HG03378 (cell line): ENCODE results near the gene SIX3.

Experiments used
- ATAC-seq: cut with Tn5 transposase; IDR thresholded peaks from one replicate; pipeline ENCODE4 v1.9.1; 2021; ENCODE audit warnings: mild to moderate bottlenecking, moderate library complexity; ENCODE audit not compliant: unreplicated experiment

SIX3 gene

DNA sequence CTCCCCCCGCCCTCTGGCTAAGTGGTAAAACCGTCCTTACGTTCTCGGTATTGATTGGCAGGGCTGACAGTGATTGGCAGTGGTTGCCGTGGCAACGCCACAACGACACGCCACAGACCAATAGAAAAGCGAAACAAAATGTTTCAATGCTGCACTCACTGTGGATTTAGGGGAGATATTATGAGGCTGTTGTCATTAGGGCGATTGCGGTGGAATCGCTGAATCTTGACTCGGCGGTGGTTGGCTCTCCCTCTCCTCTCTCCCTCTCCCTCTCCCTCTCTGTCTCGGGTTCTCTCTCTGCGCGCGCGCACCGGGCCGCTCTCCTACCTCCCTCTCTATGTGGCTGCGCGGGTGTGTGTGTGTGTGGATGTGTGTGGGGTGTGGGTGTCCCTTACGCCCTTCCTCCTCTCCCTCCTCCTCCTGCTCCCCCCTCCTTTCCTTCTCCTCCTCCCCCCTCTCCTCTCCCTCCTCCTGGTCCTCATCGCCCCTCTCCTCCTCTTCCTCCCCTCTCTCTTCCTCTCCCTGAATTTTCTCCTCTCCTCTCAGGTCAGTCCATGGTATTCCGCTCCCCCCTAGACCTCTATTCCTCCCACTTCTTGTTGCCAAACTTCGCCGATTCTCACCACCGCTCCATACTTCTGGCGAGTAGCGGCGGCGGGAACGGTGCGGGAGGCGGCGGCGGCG is at the start of gene SIX3:
Gene SIX3 (plus strand): TSS at position 152 of the 684 bp plus-strand sequence. CDS start 403 bp downstream, at position 555.
- peak; percentile 51 for ATAC-seq

DNA sequence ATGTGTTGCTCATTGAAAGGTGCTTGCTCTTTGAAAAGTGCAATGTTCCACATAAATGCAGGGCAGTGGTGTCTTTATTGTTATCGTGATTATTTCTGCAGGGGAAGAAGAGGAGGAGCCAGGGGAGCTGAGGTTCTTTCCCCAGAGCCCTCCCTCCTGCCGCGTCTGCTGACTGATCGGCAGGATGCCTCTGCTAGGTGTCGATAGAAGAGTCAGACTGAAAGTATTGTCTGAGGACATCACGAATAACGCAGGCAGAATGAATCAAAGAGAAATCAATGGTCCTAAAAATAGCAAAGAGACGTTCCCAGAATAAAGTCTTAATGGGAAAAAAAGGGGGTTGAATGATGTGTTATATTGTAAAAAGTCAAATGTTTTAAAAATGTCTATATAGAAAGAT is 47.4 kb upstream of the SIX3 start:
- ATAC-seq = peak; percentile 60

DNA sequence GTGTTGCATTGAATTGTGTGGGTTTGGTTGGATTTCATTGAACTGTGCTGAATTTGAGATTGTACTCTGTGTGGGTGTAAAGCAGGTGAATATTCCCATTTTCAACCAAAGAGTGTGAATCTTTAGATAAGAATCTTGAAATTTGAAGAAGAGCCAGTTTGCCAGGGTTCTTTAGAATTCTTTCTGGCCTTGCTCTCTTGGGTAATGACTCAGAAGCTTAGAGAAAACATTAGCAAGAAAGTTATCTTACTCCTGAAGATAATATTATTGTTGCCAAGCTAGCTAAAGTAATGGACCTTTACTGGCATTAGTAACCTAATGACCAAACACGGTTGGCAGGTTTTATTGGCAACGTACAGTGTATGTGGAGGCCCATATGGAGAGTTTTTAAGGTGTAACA is 46.4 kb upstream of the SIX3 start:
- ATAC-seq = no peak

DNA sequence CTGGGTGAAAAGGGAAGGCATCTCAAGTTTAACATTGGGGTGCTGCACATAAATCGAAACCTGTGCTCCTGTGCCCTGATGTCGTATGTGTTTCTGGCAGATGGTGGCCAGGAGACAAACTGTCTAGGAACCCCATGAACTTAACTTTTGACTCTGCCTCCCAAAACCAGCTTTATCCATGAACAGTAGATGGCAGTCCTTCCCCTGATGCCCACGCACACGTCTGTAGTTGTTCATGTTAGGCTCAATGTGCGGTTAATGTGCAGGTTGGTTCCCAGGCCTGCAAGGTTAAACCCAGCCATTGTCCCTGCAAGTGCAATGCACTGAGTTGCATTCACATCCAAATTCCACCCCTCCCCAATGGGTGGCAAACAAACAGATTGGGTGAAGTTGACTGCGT is 44.1 kb upstream of the SIX3 start:
- ATAC-seq = no peak

DNA sequence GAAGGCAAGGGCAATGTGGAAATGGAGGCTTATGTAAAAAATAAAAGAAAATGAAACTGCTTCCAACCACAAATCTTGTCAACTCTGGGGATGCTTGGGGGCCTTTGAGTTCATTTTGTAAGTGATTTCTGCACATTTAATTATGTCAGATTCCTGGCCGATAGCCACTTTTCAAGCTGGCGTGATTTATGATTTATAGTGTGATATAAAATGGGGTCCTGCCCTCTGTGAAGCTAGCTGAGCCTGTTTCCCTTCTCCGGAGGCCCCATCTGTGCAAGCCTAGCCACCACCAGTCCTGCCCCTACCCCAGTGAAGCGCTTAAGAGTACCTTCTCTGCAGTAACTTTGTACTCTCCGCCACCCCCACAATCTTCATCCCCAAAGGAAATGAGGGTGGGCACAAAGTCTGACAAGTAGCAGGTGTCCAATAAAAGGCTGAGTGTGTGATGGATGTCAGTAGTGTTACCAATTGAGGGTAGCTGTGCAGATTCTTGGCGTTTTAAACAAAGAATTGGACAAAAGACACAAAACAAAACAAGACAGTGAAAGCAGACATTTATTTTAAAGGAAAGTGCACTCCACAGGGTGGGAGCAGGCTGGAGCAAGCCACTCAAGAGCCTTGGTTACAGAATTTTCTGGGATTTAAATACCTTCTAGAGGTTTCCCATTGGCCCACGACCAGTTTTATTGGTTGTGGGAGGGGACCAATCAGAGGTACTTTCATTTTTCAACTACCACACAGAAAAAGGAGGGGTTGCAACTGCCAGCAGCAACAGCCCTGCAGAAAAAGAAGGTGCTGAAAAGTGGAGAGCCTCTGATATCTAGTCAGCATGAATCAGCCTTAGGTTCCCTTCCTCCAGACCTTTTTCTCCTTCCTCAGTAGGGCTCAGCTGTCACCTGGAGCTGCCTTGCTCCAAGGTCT is 39.0 kb upstream of the SIX3 start:
- no peak for ATAC-seq

DNA sequence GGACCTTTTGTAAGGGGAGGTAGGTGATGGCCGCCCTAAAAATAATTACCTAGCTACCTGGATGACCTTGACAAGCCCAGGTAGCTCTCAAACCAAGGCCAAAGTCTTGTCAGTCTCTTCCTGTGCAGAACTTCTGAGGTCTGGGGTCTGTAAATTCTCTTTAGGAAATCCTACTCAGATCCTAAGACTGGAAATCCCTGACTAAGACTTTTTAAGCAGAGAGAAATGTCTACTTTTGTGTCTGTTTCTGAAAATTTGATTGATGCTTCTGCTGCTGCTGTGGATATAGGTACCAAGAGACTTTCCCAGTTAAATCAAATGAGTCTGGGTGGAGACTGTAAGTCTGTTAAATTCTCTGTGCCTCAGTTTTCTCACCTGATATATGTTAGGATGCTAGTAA is 36.9 kb upstream of the SIX3 start:
- no peak for ATAC-seq

DNA sequence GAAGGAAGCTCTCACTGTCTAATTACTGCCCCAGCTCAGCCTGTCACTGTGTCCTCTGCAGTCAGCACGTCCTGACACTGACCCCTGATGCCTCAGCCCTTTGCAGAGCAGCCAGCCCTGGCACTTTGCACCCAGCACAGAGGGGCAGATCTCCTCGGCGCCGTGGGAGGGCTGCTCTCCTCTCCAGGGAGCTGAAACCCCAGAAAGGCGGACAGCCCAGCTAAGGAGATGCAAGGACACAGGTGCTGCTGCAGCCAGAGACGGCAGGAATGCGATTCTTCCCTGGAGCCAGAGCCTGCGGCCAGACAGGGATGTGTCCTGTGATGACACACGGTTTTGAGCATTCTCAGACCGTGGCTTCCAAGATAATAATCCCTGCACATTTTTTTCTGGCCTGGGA is 34.5 kb upstream of the SIX3 start:
- ATAC-seq = no peak

DNA sequence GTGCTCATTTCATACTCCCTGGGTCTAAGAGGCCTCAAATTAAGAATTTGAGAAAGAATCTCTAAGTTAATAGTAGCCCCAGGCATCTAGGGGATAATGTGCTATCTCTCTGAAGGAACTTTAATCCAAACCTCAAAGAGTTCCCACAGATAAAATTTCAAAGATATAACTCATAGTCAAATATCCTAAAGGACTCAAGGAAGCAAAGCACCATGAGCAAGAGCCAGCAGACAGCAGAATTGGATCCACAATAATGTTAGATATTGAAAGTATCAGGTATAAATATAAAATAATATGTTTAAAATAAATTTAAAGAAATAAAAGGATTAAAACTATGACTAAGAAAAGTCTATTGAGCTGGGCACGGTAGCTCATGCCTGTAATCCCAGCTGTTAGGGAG is 31.7 kb upstream of the SIX3 start:
- no peak for ATAC-seq

DNA sequence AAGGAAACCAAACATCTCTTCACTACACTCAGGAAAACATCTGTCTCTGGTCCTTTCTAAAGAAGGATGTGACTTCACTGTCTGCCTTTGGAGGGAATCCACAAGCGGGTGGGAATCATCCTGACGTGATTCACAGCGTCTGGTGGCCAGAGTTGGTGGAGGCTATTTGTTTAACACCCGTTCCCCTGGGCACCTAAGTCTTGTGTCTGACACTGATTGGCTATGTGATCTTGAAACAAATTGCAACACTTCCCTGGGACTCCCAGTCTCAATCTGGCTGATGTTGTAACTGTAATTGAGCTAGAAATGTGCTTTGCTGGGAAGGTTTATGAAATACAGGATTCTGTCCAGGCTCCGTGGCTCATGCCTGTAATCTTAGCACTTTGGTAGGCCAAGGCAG is 28.8 kb upstream of the SIX3 start:
- no peak for ATAC-seq

DNA sequence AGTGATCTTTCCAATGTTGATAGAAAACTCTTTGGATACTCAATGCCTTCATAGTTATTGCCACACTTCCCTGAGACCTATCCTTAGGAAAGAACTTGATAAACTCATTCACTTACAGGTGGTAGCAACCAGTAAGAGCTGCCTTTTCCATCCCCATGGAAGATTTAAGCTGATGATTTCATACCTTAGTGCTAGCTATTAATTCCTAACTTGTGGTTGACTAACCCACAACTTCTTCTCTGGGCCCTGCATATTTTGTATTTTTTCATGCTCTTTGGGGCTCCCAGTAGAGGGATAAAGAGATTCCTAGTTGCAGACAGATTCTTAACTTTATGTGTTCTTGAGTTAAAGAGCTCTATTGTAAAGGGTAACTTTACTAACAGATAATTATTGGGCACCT is 25.2 kb upstream of the SIX3 start:
- ATAC-seq = no peak

DNA sequence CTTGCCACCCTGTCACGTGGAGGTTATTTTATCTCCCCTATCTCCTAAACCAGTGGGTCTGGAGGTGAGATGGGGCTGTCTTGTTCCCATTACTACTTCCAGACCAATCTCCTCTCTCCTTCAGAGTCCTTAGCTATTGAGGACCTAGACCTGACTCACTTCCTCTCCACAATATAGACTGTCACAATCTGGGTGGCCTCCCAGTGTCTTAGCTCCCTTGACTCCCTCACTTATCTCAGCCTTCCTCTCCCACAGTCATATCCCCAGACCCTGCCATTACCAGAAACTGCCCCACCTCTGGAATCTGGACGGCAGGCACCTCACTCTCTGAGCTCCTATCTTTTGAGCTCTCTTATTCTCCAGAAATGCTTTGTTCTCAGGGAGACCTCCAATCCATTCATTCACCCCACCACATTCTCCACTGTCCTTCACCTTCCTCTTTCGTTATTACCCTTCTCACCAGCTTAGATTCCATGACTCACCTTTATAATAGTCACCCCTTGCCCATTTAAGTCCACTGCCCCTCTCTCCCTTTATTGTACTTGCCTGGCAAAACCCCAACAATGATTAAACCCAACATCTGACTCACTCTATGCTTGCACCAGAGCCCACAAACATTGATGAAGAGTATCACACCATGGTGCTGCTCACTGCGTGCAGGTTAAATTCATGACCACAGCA is 23.3 kb upstream of the SIX3 start:
- no peak for ATAC-seq

DNA sequence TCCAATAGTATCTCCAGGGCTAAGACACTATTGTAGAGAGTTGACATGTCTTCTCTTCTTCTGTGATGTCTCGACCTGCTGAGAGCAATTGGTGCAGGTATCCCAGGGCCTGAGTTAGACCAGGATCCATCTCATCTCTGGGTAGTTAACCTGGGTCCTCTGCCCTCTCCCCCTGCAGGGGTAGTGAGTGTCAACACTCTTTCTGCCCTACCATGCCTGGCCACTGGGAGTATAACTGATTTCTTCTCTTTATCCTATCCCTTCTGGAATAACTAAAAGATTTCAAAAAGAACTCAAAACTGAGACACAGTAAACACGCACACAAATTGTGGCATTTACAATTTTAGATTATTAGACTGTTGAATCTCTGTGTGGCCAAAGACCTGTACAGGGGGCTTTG is 20.8 kb upstream of the SIX3 start:
- ATAC-seq = no peak

DNA sequence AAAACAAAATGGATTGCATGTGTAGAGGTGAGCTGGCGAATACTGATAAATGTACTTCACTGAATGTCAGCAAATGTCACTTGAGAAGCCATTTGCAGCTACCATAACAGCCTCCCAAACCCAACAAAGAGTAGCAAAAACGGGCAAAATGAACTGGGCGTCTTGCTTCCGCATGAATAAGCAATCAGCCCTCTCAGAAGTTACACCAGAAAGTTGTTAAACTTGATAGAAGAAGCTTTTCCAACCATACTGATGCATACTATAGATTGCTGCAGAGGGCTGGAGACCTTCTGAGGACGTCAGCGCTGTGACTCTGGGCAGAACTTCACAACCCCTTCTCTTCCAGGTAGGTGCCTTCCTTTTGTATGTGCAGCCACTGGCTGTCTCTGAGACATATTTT is 18.7 kb upstream of the SIX3 start:
- ATAC-seq = no peak

DNA sequence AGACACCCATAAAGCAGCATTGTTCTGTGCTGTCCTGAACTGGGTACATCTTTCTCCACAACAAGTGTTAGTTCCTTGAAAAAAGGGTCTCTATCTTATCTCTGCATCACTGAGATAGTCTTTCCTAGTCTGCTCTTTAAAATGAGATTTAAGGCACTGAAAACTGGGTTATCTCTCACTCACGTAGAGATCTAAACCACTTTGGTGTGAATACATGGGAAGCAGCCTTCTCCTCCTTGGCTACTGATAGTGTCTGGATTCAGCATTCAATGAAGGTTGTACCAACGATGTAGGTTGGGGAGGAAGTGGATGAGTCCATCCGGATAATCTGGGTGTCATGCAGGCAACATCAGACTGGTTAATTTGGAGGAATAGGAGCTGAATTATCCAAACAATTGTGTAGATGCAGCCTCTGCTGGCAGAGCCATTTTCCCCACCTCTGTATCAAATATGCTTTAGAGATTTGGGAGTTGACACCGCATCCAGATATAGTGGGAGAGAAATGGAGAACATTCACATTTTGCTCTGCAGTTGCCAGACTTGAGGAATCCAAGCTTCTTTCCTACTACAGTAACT is 15.9 kb upstream of the SIX3 start:
- no peak for ATAC-seq

DNA sequence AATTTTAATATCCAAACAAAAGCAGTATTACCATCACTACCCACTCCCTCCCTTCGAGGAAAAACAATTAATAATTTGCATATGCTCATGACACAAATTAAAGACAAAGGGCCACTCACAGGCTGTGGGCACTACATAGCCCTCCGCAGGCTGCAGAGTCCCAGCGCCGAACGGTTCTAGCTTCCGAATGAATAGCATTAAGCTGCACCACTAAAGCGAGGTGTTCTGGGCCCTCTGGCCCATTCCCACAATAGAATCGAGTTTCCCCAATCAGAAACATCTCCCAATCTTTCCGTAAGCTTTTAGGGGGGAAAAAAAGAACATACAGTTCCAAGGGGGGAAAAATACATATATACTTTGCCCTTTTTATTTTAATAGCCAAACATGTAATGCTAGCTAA is 14.5 kb upstream of the SIX3 start:
- no peak for ATAC-seq

DNA sequence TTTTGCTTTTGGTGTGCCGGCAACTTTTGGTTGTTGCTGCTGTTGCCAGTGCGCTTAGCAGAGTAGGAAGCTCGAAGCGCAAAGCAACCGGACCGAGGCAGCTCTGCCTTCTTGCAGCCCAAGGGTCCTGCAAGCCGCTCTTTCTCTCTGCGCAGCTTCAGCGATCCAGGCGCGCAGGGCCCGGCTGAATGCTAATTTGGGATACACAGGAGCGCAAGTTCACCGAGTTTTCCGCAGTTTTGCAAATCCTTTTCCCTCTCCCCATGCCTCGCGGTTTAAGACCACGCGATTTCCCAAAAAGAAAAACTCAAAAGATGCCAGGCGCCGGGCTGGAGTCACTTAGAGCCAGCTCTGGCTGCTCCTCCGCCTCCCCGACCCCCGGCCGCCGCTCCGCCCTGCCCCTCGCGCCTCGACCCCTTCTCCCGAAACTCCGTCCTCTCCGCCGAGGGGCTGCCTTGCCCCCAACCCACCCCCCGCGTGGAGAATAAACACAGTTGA is 13.5 kb upstream of the SIX3 start:
- ATAC-seq = no peak

DNA sequence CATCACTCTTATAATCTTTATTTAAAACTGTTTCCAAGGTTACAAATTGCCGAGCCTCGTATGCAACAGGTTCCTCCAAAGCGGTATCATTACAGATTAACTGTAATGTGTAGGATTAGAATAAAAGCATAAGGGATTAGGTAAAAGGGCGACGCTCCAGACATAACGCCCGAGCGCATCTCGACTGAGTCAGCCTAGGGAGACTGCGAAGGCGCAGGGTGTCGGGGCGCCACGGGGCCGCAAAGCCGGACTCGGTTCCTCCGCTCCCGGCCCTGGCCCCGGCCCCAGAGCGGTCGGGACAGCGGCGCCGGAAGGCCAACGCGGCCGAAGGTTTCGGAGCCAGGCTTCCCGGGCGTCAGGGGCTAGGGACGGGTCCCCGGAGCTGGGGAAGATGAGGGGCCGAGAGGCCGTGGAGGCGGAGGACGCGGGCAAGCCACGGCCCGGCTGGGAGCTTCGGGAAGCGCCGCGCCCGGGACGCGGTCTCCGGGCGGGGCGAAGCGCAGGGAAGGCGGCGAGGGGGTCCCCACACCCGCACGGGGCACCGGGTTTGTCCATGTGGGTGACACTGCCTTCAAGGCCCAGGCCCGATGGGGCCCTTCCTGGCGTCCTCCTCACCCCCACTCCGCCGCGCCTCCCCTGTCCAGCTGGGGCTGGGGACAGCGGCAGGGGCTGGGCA is 12.9 kb upstream of the SIX3 start:
- ATAC-seq = no peak

DNA sequence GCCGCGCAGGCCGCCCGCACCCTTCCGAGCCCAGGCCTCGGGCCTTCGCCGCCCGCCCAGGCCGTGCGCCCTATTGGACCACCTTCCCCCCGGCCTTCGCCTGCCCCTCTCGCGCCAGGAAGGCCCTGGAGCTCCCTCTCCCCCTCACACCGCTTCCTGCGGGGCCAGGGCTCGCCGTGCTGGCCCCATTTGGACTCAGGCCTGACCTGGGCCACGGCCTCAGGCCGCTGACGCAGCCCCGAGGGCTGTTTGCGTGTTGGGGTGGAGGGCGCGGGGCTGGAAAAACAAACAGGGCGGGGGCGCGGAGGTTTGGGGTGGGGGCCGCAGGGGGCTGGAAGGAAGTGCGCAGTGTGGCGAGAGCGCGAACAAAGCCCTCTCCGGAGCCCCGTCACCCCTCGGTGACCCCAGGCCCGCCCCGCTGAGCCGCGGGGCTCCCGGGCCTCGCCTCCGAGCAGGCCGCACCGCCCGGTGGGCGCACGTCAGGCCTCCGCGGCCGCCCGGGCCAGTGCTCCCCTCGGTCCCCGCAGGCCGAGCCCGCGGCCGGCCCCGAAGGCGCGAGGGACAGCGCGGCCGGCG is 12.3 kb upstream of the SIX3 start:
- no peak for ATAC-seq

DNA sequence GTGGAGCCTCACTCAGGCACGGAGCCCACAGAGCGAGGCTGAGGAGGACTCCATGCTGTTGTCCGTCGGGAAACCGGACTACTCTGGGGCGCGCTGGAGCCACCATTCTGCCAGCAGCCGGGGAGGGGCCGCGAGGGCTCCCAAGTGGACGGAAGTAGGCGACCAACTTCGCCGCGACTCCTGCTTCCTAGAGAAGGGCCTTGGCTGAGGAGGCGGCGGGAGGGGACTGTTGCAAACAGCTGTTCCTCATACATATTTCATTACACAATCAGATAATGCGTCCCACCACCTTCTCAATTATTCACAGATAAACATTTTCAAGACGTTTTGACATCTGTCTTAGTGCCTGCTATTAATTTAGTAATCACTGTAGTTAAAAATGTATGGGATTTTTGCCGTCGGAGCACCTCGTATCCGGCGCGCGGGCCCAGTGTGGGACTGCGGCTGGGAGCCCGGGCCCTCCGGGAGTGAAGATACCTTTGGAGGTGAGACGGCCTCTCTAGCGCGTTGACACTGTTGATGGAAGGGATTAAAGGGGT is 11.7 kb upstream of the SIX3 start:
- no peak for ATAC-seq
